HG03575 (cell line): ENCODE data around the gene XPR1.
"Not testable (repeated sequence)": the region's sequence is repeated elsewhere in the genome, so short reads cannot be mapped to it uniquely, and the experiment has no call there.

Source experiments
- ATAC-seq: cut with Tn5 transposase; IDR thresholded peaks from one replicate; pipeline ENCODE4 v1.9.1; 2021; ENCODE audit not compliant: unreplicated experiment, insufficient number of reproducible peaks, low FRiP score; ENCODE audit errors: extremely low read depth

Gene XPR1

DNA sequence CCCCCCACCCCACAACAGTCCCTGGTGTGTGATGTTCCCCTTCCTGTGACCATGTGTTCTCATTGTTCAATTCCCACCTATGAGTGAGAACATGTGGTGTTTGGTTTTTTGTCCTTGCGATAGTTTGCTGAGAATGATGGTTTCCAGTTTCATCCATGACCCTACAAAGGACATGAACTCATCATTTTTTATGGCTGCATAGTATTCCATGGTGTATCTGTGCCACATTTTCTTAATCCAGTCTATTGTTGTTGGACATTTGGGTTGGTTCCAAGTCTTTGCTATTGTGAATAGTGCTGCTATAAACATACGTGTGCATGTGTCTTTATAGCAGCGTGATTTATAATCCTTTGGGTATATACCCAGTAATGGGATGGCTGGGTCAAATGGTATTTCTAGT is 51.3 kb downstream of the XPR1 start:
- not testable (repeated sequence) for ATAC-seq

DNA sequence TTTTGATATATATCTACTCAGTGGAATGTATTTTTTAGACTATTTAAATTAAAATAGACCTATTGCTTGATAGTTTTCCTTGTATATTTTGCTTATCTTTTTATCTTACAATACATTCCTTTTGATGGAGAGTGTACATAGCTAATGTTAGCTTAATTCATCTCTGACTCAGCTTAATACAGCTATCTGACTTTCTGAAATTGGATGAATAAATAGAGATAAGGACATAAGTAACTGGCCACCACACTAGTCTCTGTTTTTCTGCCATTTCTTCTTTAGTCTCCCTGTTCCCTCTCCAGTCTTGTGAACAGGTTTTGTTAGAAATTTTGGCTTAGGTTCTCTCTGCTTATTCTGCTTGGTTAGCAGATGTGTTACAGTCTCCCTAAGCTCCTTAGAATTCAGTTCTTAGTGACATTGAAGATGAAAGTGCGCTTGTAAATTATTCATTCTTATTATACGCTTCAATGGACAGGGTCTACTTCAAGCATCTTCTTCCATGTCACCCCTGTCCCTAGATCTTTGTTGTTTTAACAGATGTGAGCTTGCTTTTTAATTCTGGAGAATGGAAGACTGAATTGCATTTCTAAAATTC is 59.6 kb downstream of the XPR1 start:
- ATAC-seq, result no peak

- ATAC-seq, result no peak
Measured at GRCh38 chr1:180693564-180694244, 61.9 kb downstream of the XPR1 start.

- no peak for ATAC-seq
Measured at GRCh38 chr1:180695282-180695681, 63.5 kb downstream of the XPR1 start.

DNA sequence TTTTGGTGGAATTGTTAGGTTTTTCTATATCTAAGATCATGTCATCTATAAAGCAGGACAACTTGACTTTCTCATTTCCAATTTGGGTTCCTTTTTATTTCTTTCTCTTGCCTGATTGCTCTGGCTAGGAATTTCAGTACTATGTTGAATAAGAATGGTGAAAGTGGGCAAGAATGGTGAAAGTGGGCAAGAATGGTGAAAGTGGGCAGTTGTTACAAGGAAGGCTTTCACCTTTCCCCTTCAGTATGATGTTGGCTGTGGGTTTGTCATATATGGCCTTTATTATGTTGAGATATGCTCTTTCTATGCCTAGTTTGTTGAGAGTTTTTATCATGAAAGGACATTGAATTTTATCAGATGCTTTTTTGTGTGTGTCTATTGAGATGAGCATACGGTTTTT is 64.5 kb downstream of the XPR1 start:
- ATAC-seq, result no peak

- ATAC-seq, result no peak
Measured at GRCh38 chr1:180698580-180698979, 66.8 kb downstream of the XPR1 start.

GRCh38 chr1:180702376-180702775 is 70.6 kb downstream of the XPR1 start:
- not testable (repeated sequence) for ATAC-seq

GRCh38 chr1:180710746-180711145 is 78.9 kb downstream of the XPR1 start:
- not testable (repeated sequence) for ATAC-seq

DNA sequence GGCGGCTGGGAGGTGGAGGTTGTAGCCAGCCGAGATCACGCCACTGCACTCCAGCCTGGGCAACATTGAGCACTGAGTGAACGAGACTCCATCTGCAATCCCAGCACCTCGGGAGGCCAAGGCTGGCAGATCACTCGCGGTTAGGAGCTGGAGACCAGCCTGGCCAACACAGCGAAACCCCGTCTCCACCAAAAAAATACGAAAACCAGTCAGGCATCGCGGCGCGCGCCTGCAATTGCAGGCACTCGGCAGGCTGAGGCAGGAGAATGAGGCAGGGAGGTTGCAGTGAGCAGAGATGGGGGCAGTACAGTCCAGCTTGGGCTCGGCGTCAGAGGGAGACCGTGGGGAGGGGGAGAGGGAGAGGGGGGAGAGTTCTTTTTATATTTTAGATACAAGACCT is 79.4 kb downstream of the XPR1 start:
- not testable (repeated sequence) for ATAC-seq

- ATAC-seq, result no peak
Measured at GRCh38 chr1:180720753-180721152, 88.9 kb downstream of the XPR1 start.

DNA sequence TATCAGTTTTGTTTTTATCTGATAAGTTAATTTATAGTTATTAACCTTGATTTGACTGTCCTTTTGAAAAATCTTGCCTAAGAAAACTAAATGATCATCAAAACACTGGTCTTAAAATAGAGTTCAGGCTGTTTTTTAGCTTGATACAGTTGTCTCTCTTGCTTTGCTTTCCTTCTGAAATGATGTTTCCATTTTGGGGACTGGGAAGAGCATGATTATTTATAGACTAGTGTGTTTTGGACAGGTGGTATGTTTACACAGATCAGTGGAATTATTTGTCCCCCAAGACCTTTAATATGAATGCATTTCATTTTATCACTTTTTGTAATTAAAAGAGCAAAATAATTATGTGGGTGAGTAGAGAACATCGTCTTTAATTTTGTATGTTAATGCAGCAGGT is 90.8 kb downstream of the XPR1 start:
- ATAC-seq, result no peak

DNA sequence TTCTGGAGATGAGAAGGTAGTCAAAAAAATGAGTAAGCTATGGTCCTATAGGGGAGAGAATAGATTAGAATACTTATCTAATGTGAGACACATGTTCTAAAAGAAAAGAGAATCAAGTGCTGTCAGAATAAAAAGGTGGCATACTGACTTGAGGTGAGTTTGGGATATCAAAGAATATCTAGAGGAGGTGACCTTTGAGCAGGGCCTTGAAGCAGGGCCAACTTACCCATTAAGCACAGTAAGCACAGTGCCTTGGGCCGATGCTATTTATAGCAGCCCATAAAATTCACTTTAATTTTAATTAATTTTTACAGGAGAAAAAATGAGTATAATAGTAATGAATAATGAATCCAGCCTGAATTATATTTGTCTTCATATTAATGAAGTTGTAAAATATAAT is 92.2 kb downstream of the XPR1 start:
- no peak for ATAC-seq

DNA sequence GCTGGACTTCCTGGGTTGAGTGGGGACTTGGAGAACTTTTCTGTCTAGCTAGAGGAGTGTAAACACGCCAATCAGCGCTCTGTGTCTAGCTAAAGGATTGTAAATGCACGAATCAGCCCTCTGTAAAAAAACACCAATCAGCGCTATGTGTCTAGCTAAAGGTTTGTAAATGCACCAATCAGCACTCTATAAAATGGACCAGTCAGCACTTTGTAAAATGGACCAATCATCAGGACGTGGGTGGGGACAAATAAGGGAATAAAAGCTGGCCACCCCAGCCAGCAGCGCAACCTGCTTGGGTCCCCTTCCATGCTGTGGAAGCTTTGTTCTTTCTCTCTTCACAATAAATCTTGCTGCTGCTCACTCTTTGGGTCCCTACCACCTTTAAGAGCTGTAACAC is 94.2 kb downstream of the XPR1 start:
- not testable (repeated sequence) for ATAC-seq

GRCh38 chr1:180727751-180728150 is 95.9 kb downstream of the XPR1 start:
- ATAC-seq, result not testable (repeated sequence)

GRCh38 chr1:180728472-180729106 is 96.8 kb downstream of the XPR1 start:
- no peak for ATAC-seq

GRCh38 chr1:180731131-180731530 is 99.3 kb downstream of the XPR1 start:
- no peak for ATAC-seq

DNA sequence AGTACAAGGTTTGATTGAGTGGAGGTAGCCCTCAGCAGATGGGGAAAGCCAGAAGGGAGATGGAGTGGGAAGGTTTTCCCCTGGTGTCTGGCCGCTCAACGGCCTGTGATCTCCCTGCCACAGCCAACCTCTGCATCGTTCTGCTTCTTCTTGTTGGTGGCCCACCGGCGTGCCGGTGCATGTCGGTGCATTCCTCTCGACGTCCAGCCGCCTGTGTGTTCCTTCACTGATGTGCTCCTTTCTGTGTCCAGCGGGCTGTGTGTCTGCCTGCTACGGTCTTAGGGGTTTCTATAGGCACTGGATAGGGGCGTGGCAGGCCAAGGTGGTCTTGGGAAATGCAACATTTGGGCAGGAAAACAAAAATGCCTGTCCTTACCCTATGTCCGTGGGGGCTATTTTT is 101.0 kb downstream of the XPR1 start:
- no peak for ATAC-seq

- ATAC-seq, result no peak
Measured at GRCh38 chr1:180734366-180734765, 102.5 kb downstream of the XPR1 start.

DNA sequence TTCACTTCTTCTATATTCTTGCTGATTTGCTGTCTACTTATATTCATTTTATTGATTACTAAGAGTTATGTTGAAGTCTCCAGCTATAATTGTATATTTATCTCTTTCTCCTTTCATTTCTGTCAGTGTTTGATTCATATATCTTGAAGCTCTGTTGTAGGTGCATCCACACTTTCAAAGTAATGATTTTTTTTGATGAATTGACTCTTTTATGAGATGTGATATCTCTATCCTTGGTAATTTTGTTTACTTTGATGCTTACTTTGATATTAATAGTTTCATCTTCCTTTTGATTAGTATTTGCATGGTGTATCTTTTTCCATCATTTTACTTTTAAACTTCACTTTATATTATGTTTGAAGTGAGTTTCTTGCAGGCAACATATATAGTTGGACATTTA is 110.8 kb downstream of the XPR1 start:
- ATAC-seq, result no peak

- no peak for ATAC-seq
Measured at GRCh38 chr1:180743868-180744267, 112.0 kb downstream of the XPR1 start.
